Measurements from ENCODE around the gene CGAS.
"Not testable (repeated sequence)": the region's sequence is repeated elsewhere in the genome, so short reads cannot be mapped to it uniquely, and the experiment has no call there.

CGAS gene

DNA sequence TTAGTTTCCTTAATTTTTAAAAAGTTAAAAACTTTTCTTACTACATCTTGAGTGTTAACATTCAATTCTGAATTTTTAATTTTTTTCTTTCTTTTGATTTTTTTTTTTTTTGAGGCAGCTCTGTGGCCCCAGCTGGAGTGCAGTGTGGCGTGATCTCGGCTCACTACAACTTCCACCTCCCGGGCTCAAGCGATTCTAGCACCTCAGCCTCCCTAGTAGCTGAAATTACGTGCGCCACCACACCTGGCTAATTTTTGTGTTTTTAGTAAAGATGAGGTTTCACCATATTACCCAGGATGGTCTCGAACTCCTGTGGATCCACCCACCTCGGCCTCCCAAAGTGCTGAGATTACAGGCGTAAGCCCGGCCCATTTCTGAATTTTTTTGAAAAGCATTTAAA is 56.2 kb downstream of the CGAS start:
- no peak for DNase-seq (ENCODE audit: low read depth in 3 of 3)

DNA sequence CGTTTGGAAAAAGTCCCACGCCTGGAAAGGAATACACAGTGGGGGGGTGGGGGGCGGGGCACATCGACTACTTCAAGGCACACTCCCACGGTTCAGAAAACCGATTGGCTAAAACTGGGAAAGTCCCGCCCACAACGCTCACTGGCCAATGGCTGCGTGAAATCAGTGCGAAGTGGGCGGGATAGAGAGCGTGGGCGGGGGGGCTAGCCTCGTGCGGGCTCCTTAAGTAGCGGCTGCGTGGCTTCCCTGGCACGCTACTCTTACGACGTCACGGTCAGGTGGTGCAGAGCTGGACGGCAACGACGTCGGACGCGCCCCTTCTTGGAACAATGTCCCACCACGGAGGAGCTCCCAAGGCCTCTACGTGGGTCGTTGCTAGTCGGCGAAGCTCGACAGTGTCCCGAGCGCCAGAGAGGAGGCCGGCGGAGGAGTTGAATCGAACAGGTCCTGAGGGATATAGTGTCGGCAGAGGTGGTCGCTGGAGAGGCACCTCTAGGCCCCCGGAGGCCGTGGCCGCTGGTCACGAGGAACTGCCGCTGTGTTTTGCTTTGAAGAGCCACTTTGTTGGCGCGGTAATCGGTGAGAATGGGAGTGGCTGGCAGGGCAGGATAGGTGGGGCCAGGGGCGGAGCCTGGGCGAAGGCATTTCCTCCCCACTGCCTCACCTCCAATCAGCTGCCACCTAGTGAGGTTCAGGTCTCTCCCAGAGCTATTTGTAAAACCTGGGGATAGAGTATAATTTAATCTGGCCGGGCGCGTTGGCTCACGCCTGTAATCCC is 57.3 kb downstream of the CGAS start, which contains the start of gene DDX43:
DDX43 (plus strand) TSS at position 252 of the 778 bp plus-strand sequence; CDS start at position 330, 78 bp downstream.
- peak in 1 of 3 donors; percentile 17 for DNase-seq (ENCODE audit: low read depth in 3 of 3)

DNA sequence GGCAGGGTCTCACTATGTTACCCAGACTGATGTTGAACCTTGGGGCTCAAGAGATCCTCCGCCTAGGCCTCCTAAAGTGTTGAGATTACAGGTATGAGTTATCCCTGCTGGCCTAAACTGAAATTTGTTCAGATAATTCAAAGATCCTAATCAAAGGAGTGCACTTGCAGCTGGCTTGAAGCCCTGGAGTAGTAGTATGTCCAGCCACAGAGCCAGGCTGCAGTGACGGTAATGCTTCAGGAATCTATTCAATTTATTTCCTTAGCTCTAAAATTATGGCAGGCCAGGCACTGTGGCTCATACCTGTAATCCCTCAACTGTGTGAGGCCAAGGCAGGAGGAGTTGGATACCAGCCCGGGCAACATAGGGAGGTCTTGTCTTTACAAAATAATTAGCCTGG is 58.8 kb downstream of the CGAS start:
- DNase-seq (ENCODE audit: low read depth in 3 of 3) = no peak

DNA sequence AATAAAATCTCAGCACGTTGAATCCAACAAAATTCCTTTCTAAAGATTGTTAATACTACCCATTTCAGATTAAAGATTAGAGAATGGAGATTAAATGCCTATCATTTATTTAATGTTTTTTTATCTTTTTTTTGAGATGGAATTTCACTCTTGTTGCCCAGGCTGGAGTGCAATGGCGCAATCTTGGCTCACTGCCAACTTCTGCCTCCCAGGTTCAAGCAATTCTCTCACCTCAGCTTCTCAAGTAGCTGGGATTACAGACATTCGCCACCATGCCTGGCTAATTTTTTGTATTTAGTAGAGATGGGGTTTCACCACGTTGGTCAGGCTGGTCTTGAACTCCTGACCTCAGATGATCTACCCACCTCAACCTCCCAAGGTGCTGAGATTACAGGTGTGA is 59.9 kb downstream of the CGAS start:
- DNase-seq (ENCODE audit: low read depth in 3 of 3) = not testable (repeated sequence)

DNA sequence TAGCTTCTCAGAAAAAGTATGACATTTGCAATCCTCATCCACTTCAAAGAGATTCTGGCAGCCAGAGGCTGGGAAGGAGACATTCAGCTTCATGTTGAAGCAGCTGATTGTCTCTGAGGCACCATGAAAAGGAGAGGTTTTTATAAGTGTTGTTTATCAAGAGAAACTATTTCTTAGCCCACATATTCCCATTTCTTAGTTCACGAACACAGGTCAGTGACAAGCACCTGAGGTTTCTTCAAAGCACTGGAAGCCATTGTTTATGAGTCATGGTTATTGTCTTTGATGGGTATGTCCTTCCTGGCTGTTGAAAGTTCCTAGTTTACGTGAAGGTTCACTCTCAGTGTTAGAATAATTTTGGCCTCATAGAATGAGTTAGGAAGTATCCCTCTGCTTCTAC is 60.4 kb downstream of the CGAS start:
- no peak for DNase-seq (ENCODE audit: low read depth in 3 of 3)

DNA sequence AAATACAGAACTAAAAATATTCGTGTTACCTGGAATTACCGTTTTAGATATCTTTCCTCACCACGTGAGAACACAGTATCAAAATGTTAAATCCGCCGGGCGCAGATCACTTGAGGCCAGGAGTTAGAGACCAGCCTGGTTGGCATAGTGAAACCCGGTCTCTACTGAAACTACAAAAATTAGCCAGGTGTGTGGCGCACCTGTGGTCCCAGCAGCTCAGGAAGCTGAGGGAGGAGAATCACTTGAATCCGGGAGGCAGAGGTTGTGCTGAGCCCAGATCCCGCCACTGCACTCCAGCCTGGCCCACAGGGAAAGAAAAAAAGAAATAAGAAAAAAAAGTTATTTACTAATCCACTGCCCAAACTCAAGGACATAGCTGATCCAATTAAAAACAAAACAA is 62.2 kb downstream of the CGAS start:
- DNase-seq (ENCODE audit: low read depth in 3 of 3) = no peak

DNA sequence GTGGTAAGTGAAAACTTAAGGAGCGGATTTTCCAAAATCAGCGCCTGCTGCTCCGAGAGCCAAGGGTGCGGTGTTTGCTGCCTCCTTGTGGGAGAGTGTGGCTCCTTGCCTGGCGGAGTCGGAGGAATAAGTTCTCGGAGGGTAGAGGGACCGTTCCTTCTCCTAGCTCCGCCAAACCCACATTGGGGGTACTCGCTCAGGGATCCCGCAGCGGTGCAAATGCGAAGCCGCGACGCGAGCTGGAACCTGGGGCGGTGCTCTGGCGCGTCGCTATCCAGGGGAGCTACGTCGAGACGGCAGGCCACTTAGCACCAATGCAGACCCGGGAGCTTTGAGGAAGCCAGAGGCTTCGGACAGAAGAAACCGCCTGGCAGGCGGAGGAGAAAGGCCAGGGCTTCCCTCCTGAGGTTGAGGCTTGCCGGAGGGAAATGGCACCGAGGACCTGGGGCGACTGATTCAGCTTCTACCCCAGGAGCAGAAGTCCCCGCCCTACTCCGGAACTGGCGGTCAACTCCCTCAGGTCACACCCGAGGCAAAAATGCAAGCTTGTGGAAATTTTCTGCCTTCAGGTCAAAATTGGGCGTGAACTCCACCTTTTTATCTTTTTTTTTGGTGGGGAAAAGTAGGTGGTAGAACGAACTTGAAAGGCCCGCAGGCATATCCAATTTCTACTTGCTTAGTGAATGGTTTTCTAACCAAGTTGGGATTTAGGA is 63.1 kb downstream of the CGAS start:
- peak; percentile 32 to 43 (median 34) for DNase-seq (ENCODE audit: low read depth in 3 of 3)

DNA sequence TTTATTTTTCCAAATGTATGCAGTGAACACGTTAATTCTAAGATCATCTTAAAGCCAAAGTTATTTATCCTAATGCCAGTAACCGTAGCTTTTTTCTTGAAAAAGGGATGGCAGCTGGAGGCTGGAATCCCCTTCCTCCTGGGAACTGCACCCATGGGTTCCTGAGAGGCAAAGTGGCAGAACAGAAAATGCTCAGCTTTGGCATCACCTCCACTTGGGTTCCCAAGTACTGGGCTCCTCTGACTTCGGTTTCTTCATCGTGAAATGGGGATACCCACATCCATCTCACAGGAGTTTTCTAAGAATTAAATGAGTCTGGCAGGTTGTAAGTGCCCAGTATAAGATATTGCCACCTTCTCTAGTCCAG is 63.7 kb downstream of the CGAS start:
- DNase-seq (ENCODE audit: low read depth in 3 of 3) = no peak

DNA sequence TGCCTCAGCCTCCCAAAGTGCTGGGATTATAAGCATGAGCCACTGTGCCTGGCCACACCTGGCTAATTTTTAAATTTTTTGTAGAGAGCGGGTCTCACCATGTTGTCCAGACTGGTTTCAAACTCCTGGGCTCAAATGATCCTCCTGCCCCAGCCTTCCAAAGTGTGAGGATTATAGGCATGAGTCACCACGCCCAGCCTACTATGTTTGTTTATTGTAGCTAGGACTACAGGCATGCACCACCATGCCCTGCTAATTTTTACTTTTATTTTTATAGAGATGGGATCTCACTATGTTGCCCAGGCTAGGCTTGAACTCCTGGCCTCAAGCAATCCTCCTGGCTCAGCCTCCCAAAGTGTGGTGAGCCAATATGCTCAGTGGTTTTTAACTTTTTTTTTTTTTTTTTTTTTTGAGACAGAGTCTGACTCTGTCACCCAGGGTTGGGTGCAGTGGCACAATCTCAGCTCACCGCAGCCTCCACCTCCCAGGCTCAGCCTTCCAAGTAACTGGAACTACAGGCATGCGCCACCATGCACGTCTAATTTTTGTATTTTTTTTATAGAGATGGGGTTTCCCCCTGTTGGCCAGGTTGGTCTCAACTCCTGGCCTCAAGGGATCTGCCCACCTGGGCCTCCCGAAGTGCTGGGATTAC is 69.5 kb downstream of the CGAS start:
- DNase-seq (ENCODE audit: low read depth in 3 of 3) = no peak

DNA sequence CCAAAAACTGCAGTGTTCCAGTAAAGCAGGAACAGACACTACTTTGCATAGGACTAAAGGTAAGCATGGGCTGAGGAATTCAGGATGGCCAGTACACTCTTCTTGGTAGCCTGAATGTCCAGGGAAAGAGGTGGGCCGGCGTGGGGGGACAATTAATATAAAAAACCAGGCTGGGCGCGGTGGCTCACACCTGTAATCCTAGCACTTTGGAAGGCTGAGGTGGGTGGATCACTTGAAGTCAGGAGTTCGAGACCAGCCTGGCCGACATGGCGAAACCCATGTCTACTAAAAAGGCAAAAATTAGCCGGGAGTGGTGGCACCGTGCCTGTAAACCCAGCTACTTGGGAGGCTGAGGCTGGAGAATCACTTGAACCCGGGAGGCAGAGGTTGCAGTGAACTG is 70.6 kb downstream of the CGAS start:
- not testable (repeated sequence) for DNase-seq (ENCODE audit: low read depth in 3 of 3)

DNA sequence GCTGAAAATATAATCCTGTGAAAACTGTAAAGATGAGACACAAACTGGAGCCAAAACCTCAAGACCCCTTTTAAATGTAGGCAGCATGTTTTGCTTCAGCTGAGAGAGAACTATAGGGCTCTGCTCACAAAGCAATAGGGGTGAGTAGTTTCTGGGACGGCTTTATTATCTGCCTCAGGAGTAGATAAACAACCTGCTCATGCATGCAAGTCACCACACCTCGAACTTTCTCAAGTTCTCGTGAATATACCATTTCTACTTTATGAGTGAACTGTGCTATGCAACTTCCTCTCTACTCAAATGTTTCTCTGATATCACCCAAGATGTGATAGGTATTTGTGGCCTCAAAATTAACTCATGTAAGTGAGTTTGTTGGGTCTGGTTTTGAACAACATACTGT is 74.9 kb downstream of the CGAS start:
- DNase-seq (ENCODE audit: low read depth in 3 of 3) = no peak

DNA sequence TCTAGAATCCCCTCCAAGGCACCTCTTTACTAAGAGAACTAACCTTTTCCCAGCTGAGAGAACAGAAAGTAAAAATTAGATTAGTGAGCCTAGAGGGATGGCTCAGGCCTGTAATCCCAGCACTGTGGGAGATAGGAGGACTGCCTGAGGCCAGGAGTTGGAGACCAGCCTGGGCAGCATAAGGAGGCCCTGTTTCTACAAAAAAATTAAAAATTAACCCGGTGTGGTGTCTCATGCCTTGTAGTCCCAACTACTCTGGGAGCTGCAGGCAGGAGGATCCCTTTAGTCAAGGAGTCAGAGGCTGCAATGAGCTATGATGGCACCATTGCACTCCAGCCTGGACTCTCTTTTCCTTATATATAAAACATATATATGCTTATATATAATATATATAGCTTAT is 76.9 kb downstream of the CGAS start:
- no peak for DNase-seq (ENCODE audit: low read depth in 3 of 3)

Measured in stimulated activated CD4-positive, alpha-beta T cell treated with anti-CD3 and anti-CD28 coated beads, TNF-alpha, amount 100 ng/mL, for 48 hours (primary cell).